BJ (cell line): ENCODE results near the gene SMOC2. TPM values are rescaled to one million over a fixed set of nuclear protein-coding genes. Genes with fewer than 3 reads are reported as not detected.
"Not testable (repeated sequence)": the region's sequence is repeated elsewhere in the genome, so short reads cannot be mapped to it uniquely, and the experiment has no call there.

ENCODE experiments used
- CTCF ChIA-PET: fragments of 350-600 bp; formaldehyde crosslinking; extraction: SDS; loops from one replicate; lab custom pipeline; 2021; ENCODE audit warnings: antibody characterized with exemption, inconsistent platforms; lab: Yijun Ruan, JAX
- POLR2A ChIA-PET: fragments of 300-600 bp; sonication (Branson Sonifier 250); formaldehyde crosslinking; extraction: SDS; loops from one replicate; lab custom pipeline; 2021; ENCODE audit warnings: antibody characterized with exemption; lab: Charles Lee
- DNase-seq: peaks from one replicate; pipeline ENCODE4 v3.0.0-alpha.2; 2011; ENCODE audit warnings: low read depth
- H3K27me3 ChIP-seq: 2 replicates; pipeline ENCODE4 v1.6.0; 2011; ENCODE audit warnings: low read length; ENCODE audit not compliant: control insufficient read depth, insufficient read depth
- H3K36me3 ChIP-seq: 2 replicates; pipeline ENCODE4 v1.5.1; 2011; ENCODE audit warnings: low read length; ENCODE audit not compliant: control insufficient read depth, insufficient read depth
- H3K4me3 ChIP-seq: 2 replicates; pipeline ENCODE4 v1.5.1; 2011; ENCODE audit warnings: low read depth, mild to moderate bottlenecking, control low read depth, low read length
- polyA plus RNA-seq: library from polyadenylated mRNA; depleted of rRNA; stranded (reverse); fragments of >200 nt; gene quantifications from 2 replicates; pipeline ENCODE4 v1.2.3, GENCODE V29; 2011
- TF ChIP-seq, protein P1 (sequence below): IDR thresholded peaks from 2 replicates; pipeline ENCODE4 v1.5.1; 2011; ENCODE audit warnings: low read depth, mild to moderate bottlenecking, control low read depth, inconsistent platforms, low read length, moderate library complexity; ENCODE audit not compliant: insufficient read depth

The SMOC2 gene
- polyA plus RNA-seq, 1 experiment: not detected

DNA sequence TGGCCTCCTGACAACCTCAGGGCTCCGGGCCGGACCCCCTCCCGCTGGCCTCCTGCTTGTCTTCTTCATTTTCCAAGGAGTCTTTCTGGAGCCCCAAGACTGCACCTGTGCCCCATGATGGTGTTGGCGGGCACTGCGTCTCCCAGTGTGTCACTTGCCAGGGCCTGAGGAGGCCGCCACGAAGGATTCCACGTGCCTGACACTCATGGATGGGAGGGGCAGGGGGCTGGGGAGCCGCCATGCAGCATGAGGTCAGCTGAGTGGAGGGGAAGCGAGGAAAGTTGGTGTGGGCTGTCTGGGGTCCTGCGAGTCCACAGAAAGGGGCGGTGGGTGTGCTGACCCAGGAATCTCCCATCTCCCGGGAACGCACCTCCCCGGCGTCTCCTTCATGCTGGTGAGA lies 165.7 kb downstream of the SMOC2 start:
- Histone ChIP-seq H3K4me3 (no peak overlapping the region), H3K36me3 (no peaks in the 10 kb centered on the region), H3K27me3 (no peaks in the 10 kb centered on the region)
- DNase-seq: no peak
- TF ChIP-seq, protein P1, sequence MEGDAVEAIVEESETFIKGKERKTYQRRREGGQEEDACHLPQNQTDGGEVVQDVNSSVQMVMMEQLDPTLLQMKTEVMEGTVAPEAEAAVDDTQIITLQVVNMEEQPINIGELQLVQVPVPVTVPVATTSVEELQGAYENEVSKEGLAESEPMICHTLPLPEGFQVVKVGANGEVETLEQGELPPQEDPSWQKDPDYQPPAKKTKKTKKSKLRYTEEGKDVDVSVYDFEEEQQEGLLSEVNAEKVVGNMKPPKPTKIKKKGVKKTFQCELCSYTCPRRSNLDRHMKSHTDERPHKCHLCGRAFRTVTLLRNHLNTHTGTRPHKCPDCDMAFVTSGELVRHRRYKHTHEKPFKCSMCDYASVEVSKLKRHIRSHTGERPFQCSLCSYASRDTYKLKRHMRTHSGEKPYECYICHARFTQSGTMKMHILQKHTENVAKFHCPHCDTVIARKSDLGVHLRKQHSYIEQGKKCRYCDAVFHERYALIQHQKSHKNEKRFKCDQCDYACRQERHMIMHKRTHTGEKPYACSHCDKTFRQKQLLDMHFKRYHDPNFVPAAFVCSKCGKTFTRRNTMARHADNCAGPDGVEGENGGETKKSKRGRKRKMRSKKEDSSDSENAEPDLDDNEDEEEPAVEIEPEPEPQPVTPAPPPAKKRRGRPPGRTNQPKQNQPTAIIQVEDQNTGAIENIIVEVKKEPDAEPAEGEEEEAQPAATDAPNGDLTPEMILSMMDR: no peak
- ChIA-PET POLR2A (no interaction called here), CTCF (no interaction called here)

DNA sequence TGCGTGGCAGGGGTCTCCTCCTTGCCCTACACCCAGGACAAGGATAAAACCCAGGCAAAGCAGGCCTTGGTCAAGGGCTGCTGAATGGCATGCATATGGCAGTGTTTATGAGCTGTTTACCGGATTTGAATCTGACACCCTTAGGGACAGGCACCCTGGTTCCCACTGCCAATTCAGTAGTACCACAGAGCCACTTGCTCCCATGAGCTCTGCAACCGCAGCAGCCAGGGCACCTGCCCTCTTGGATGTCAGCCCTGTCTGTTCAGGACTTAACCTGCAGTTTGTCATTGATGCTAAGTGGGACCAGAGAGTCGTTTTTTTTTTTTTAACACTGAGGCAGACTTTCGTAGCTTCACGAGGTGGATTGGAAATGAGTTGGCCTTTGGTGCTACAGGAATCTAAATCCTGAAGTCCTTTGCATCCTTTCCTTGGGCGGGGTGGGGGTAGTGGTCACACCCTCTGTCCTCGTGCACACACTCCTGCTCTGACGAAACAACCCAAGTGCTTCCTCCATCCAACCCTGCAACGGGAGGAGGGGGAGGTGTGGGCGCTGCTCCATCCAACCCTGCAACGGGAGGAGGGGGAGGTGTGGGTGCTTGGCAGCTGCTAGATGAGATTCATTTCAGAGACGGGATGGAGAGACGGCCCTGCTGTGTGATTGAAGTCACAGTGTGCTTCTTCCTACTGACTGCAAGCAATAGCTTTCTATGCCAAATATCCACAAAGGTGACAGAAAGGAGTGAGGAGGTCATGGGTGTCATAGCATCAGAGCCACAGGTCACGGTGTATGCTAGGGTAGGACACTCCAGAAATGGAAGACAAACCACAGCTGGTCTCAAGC lies 166.5 kb downstream of the SMOC2 start:
- ChIA-PET POLR2A (no interaction called here), CTCF (no interaction called here)
- DNase-seq: no peak
- no peaks in the 10 kb centered on the region for H3K27me3 ChIP-seq
- no peak overlapping the region for H3K4me3 ChIP-seq
- TF ChIP-seq, protein P1: no peak
- no peaks in the 10 kb centered on the region for H3K36me3 ChIP-seq

DNA sequence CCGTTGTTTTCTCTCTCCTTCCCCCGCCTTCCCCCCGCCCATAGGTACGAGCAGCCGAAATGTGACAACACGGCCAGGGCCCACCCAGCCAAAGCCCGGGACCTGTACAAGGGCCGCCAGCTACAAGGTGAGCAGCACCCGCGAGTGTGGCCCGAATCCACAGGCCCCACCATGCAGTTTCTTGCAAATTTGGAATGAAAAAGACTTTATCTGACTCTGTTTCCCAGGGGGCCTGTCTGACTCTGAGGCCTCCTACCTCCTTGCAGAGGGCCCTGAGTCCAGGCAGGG lies 167.1 kb downstream of the SMOC2 start:
- no peak for DNase-seq
- TF ChIP-seq, protein P1: no peak
- no peak overlapping the region for H3K4me3 ChIP-seq
- ChIA-PET POLR2A (no interaction called here), CTCF (no interaction called here)
- no peaks in the 10 kb centered on the region for H3K27me3 ChIP-seq
- H3K36me3 ChIP-seq: no peaks in the 10 kb centered on the region

GRCh38 chr6:168609026-168609685 lies 168.2 kb downstream of the SMOC2 start:
- ChIA-PET CTCF (no interaction called here), POLR2A (no interaction called here)
- TF ChIP-seq, protein P1: no peak
- no peaks in the 10 kb centered on the region for H3K27me3 ChIP-seq
- H3K4me3 ChIP-seq: no peak overlapping the region
- no peaks in the 10 kb centered on the region for H3K36me3 ChIP-seq
- no peak for DNase-seq

DNA sequence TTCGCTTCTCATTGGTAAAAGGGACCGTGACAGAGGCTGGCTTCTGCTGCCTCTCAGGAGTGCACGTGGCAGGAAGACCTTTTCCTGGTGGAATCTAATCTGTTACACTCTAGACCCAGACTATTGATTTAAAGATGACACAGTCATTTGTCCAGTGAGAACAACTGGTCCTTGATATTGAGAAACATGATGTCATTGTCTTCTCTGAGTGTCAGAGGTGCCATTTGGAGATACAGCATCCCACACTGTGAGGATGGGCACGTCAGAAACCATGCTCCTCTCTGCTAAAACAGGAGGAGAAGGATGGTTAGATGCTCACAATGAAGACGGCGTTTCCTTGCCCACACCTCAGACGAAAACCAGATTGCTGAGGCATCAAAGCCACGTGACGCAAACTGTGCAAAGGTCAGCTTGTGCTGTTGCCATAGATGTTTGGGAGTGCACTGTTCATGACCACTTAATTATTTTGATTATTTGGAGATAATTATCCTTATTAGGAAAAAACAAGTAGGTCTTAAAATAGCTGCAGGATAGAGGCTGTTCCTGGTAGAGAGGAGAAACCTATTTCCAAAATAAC lies 169.0 kb downstream of the SMOC2 start:
- H3K4me3 ChIP-seq: no peak overlapping the region
- CTCF ChIA-PET: no interaction called here
- H3K27me3 ChIP-seq: no peaks in the 10 kb centered on the region
- no peak for DNase-seq
- TF ChIP-seq, protein P1: no peak
- POLR2A ChIA-PET: no interaction called here
- no peaks in the 10 kb centered on the region for H3K36me3 ChIP-seq

- H3K27me3 ChIP-seq, DNase-seq, POLR2A ChIA-PET, H3K4me3 ChIP-seq, CTCF ChIA-PET, H3K36me3 ChIP-seq: not testable (repeated sequence)
Measured at GRCh38 chr6:168610966-168611365, 170.0 kb downstream of the SMOC2 start.
